ENCODE results near the gene ATG9B.

Gene ATG9B

DNA sequence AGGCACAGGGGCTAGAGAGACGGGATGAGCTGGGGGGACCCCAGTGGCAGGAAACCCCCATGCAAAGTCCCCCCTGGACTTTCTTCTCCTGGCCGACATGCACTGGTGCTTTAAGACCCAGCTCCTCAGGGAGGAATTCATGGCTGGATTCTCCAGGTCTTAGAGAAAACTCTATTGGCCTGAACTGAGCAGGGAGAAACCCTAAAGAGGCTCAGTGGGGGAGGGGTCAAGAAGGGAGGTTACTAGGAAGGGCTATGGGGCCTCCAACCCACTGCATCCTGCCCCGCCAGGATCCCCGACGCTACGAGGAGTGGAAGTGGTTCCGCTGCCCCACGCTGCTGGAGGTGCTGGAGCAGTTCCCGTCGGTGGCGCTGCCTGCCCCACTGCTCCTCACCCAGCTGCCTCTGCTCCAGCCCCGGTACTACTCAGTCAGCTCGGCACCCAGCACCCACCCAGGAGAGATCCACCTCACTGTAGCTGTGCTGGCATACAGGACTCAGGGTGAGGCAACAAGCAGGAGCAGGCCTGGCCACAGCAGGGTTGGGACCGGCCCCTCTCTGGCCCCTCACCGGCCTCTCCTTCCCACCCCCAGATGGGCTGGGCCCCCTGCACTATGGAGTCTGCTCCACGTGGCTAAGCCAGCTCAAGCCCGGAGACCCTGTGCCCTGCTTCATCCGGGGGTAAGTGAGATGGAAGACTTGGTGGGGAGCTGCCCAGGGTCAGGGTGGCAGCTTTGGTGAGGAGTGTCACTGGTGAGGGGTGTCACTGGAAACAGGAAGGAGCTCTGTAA is 13.8 kb downstream of the ATG9B start:
- Histone ChIP-seq H3K79me2 (ENCODE audit: insufficient read depth, low read depth) (no peaks in the 10 kb centered on the region), H4K20me1 (ENCODE audit: insufficient read depth) (no peaks in the 10 kb centered on the region), H3K4me3 (IDR thresholded peaks at IDR 0.05; ENCODE audit: insufficient read depth, low read depth, low read length) (no peak overlapping the region), H3K27ac (no peak overlapping the region), H3K27me3 (ENCODE audit: insufficient read depth, low read depth) (no peaks in the 10 kb centered on the region; the same call in 1 of the 2 replicates), H3K36me3 (ENCODE audit: insufficient read depth) (no peaks in the 10 kb centered on the region), H3K9ac (no peak overlapping the region), H3K4me1 (ENCODE audit: low read depth, poor library complexity, severe bottlenecking) (peaks cover 14% of the 10 kb centered on the region), H3K4me2 (no peak overlapping the region), H2AFZ (ENCODE audit: low read depth) (no peak overlapping the region)
- TF ChIP-seq, protein P1, sequence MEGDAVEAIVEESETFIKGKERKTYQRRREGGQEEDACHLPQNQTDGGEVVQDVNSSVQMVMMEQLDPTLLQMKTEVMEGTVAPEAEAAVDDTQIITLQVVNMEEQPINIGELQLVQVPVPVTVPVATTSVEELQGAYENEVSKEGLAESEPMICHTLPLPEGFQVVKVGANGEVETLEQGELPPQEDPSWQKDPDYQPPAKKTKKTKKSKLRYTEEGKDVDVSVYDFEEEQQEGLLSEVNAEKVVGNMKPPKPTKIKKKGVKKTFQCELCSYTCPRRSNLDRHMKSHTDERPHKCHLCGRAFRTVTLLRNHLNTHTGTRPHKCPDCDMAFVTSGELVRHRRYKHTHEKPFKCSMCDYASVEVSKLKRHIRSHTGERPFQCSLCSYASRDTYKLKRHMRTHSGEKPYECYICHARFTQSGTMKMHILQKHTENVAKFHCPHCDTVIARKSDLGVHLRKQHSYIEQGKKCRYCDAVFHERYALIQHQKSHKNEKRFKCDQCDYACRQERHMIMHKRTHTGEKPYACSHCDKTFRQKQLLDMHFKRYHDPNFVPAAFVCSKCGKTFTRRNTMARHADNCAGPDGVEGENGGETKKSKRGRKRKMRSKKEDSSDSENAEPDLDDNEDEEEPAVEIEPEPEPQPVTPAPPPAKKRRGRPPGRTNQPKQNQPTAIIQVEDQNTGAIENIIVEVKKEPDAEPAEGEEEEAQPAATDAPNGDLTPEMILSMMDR (conservative IDR thresholded peaks at IDR 0.05; ENCODE audit: low read depth, low read length), result no peak

DNA sequence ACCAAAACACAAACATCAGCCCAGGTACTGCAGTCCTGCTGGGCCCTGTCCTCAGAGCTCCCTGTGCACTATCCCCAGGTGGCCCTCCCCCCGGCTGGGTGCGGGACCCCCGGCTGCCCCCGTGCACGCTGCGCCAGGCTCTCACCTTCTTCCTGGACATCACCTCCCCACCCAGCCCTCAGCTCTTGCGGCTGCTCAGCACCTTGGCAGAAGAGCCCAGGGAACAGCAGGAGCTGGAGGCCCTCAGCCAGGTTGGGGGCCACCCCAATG is 14.3 kb downstream of the ATG9B start:
- no peak overlapping the region for H3K4me3 ChIP-seq (IDR thresholded peaks at IDR 0.05; ENCODE audit: insufficient read depth, low read depth, low read length)
- no peaks in the 10 kb centered on the region for H4K20me1 ChIP-seq (ENCODE audit: insufficient read depth)
- no peak overlapping the region for H2AFZ ChIP-seq (ENCODE audit: low read depth)
- H3K27me3 ChIP-seq (ENCODE audit: insufficient read depth, low read depth), result no peaks in the 10 kb centered on the region; the same call in 1 of the 2 replicates
- no peak overlapping the region for H3K4me2 ChIP-seq
- no peak overlapping the region for H3K9ac ChIP-seq
- H3K27ac ChIP-seq, result no peak overlapping the region
- H3K79me2 ChIP-seq (ENCODE audit: insufficient read depth, low read depth), result no peaks in the 10 kb centered on the region
- no peaks in the 10 kb centered on the region for H3K36me3 ChIP-seq (ENCODE audit: insufficient read depth)
- peaks cover 14% of the 10 kb centered on the region for H3K4me1 ChIP-seq (ENCODE audit: low read depth, poor library complexity, severe bottlenecking)
- TF ChIP-seq, protein P1 (conservative IDR thresholded peaks at IDR 0.05; ENCODE audit: low read depth, low read length), result no peak

DNA sequence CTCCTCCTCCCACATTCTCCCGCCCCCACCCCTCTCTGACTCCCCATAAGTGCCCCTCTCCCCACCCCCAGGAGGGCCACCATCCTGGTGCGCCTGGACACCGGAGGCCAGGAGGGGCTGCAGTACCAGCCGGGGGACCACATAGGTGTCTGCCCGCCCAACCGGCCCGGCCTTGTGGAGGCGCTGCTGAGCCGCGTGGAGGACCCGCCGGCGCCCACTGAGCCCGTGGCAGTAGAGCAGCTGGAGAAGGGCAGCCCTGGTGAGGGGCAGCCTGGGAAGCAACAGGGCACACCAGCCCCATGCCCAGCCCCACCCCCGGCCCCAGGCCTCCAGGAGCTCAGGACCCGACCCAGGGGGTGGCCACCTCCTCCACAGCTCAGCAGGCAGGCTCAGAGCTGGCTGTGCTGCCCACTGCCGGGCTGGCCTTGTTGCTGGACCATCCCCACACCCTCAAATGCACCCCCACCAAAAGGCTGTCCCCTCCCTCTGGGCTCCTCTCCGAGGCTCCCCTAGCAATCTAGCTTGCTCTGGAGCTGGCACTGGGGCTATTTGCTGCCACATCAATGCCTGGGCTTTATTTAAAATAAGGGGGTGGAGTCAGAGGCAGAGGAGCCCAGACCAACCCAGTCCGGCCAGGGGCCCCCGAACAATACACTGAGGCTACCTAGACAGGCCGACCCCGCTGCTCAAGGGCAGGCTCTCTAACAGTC is 14.8 kb downstream of the ATG9B start:
- Histone ChIP-seq H3K27me3 (ENCODE audit: insufficient read depth, low read depth) (no peaks in the 10 kb centered on the region; the same call in 1 of the 2 replicates), H4K20me1 (ENCODE audit: insufficient read depth) (no peaks in the 10 kb centered on the region), H3K9ac (no peak overlapping the region), H2AFZ (ENCODE audit: low read depth) (no peak overlapping the region), H3K4me3 (IDR thresholded peaks at IDR 0.05; ENCODE audit: insufficient read depth, low read depth, low read length) (no peak overlapping the region), H3K27ac (no peak overlapping the region), H3K79me2 (ENCODE audit: insufficient read depth, low read depth) (no peaks in the 10 kb centered on the region), H3K36me3 (ENCODE audit: insufficient read depth) (no peaks in the 10 kb centered on the region), H3K4me2 (no peak overlapping the region), H3K4me1 (ENCODE audit: low read depth, poor library complexity, severe bottlenecking) (peaks cover 12% of the 10 kb centered on the region)
- TF ChIP-seq, protein P1 (conservative IDR thresholded peaks at IDR 0.05; ENCODE audit: low read depth, low read length), result no peak

DNA sequence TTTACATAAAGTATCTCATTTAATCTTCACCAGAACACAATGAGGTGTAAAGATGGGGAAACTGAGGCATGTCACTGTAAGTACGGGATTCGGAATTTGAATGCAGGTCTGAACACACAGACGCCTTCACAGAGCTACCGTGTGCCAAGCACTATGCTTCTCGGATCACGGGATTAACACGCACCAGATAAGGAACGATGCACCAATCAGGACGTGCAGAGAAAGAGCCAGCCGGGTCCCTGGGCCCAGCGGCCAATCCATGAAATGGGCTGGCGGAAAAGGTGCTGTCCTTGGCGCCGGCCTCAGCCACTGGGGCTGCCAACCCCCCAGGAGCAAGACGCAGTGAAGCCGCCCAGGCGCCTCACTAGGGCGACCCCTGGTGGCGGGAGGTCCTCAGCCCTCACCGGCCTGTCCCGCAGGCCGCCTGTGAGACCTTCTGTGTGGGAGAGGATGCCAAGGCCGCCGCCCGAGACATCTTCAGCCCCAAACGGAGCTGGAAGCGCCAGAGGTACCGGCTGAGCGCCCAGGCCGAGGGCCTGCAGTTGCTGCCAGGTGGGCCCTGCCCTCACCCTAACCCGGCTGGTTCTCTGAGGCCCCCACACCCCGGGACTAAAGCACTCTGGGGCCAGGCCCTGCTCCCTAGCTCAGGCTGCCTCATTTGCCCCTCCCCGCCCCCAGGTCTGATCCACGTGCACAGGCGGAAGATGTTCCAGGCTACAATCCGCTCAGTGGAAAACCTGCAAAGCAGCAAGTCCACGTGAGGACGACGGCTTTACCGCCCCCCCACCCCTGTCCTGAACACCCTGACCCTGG is 15.6 kb downstream of the ATG9B start:
- Histone ChIP-seq H3K4me1 (ENCODE audit: low read depth, poor library complexity, severe bottlenecking) (peaks cover 6% of the 10 kb centered on the region), H3K79me2 (ENCODE audit: insufficient read depth, low read depth) (no peaks in the 10 kb centered on the region), H3K4me3 (IDR thresholded peaks at IDR 0.05; ENCODE audit: insufficient read depth, low read depth, low read length) (no peak overlapping the region), H4K20me1 (ENCODE audit: insufficient read depth) (no peaks in the 10 kb centered on the region), H3K27ac (no peak overlapping the region), H3K9ac (no peak overlapping the region), H3K36me3 (ENCODE audit: insufficient read depth) (no peaks in the 10 kb centered on the region), H3K27me3 (ENCODE audit: insufficient read depth, low read depth) (no peaks in the 10 kb centered on the region; the same call in 1 of the 2 replicates), H2AFZ (ENCODE audit: low read depth) (no peak overlapping the region), H3K4me2 (no peak overlapping the region)
- TF ChIP-seq, protein P1 (conservative IDR thresholded peaks at IDR 0.05; ENCODE audit: low read depth, low read length), result peak; percentile 62

Measured in KMS-11 (cell line).